ENCODE data around the gene STX4.
"Not testable (repeated sequence)": the region's sequence is repeated elsewhere in the genome, so short reads cannot be mapped to it uniquely, and the experiment has no call there.

Gene STX4

GRCh38 chr16:30998852-30999761, 34.3 kb upstream of the STX4 start:
- peak in 21 of 58 donors; percentile 7 to 67 (median 34) for DNase-seq

- no peak for DNase-seq
Measured at GRCh38 chr16:31000671-31001382, 32.5 kb upstream of the STX4 start.

GRCh38 chr16:31001507-31002249, 31.7 kb upstream of the STX4 start:
- DNase-seq = no peak

DNA sequence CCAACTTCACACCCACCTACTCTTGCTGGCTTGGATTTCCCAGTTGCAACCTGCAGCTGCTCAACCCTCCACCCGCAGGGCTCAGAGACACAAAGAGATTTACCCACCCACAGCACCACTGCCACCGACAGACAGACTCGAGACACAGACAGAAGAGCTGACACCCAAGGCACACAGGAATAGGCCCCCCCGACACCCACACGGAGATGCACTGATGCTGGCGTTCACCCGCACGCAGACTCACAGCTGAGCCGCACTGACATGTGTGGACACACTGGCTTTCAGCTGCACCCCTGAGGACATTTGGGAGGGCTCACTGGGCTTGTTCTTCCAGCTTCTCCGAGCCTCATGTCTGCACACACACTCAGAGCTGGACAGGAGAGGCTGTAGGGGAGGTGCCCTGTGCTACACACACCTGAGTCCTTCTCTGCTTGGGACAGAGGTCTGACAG, 31.1 kb upstream of the STX4 start:
- DNase-seq = peak in 6 of 58 donors; percentile 14 to 40 (median 34)

DNA sequence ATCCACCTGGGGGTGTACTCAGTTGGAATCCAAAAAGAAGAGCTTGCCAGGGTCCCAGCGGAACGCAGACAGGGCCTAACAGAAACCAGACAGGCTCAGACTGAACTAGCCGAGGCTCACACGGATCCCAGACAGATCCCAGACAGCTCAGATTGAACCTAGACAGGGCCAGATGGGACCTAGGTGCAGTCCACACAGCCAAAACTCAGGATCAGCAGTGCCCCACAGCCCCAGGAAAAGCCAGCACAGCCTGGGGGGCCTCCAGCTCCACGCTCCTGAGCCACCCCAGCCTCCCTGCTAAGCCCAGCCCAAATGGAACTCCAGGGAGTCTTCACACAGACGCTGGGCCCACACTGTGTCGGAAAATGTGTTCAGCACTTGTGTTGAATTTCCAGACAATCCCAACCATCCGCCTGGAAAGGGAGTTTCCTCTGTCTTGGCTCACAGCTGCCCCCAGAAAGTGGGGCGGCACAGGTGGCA, 30.5 kb upstream of the STX4 start:
- DNase-seq = no peak

- no peak for DNase-seq
Measured at GRCh38 chr16:31003744-31004143, 29.6 kb upstream of the STX4 start.

DNA sequence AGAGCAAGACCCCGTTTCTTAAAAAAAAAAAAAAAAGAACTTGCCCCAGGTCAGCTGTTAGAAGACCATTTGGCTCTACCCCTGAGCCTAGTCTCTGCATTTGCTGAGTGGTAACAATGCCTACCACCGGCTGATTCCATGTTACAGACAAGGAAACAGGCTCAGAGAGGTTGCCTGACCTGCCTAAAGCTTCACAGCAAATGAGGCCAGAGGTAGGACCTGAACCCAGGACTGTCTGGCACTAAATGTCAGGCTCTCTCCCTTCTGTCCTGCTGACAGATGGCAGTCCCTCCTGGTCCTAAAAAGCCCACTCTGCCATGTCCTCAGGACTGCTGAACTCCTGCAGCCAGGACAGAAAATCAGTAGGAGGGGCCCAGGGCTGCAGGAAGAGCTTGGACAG, 28.7 kb upstream of the STX4 start:
- no peak for DNase-seq

DNA sequence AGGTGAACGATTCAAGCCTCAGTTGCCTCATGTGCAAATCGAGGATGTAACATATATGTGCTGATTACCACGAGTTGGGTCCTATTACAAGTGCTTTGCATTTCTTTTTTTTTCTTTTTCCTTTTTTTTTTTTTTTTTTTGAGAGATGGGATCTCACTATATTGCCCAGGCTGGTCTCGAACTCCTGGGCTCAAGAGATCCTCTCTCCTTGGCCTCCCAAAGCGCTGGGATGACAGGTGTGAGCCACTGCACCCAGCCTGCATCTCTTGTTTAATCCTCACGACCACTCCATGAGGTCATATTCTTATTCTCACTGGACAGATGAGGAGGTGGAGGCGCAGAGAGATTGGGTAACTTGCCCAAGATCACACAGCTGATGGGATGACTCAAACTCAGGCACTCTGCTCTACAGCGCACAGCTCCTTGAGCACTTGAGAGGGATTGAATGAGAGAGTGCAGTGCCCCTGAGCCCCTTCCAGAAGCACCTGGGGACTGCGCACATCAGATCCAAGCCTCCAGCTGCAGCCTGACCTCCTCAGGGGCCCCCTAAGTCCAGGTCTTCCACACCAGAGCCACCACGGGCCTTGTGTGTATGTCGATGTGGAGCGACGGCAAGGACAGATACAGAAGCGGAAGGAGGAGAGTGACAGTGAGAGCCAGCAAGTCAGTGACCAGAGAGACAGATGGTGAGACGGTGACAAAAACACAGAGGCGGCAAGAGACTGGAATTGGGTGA, 27.8 kb upstream of the STX4 start:
- DNase-seq = no peak

DNA sequence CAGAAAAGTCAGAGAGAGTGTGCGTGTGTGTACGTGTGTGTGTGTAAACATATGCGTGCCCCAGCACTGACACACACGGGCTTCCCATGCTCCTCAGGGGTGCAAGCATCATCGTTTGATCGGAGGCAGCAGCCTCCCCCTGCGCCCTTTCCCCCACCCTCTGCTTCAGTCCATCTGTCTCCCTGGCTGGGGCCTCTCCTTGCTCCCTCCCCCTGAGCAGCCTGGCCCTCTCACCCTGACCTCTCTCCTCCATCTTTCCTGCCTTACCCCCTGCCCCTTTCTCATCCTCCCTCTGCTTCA, 27.3 kb upstream of the STX4 start:
- no peak for DNase-seq

GRCh38 chr16:31006589-31006988, 26.8 kb upstream of the STX4 start:
- DNase-seq = no peak

- DNase-seq = no peak
Measured at GRCh38 chr16:31007684-31008083, 25.7 kb upstream of the STX4 start.

GRCh38 chr16:31008149-31008548, 25.2 kb upstream of the STX4 start:
- no peak for DNase-seq

GRCh38 chr16:31008551-31008950, 24.8 kb upstream of the STX4 start:
- no peak for DNase-seq

GRCh38 chr16:31009120-31009519, 24.2 kb upstream of the STX4 start:
- no peak for DNase-seq

DNA sequence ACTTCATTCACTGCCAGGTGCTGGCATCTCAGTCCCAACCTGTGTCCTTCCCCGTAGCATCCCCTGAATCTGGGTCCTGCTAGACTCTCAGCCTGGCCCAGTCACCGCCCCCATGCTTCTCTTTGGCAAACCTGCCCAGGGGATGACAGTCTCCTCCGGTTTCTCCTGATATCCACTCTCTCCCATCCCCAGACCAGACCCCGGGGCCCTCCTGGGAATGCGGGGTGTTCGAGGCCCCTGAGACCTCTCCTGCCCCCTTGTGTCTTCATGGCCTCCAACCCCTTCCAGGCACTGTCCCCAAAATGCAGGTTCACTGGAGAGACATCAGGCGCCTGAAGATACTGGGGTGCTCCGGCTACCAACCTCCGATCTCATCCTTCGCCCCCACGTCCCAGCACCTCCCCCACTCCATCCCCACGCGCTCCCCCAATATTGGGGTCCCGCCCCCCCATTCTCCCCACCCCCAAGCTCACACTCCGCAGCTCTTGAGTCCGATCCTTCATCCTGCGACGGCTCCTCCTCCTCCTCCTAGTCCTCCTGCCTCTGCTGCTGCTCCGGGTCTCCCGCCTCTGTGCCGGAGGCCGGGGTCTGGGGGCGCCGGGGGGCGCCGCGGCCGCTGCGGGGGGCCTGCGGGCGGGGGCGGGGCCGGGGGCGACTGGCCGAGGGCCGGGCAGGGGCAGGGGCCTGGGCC, 23.3 kb upstream of the STX4 start:
- peak in 2 of 58 donors; percentile 25 to 54 for DNase-seq

GRCh38 chr16:31010585-31011325, 22.6 kb upstream of the STX4 start, which contains the start of gene STX1B:
Gene STX1B (minus strand): TSS chr16:31010638. CDS start chr16:31010396, 242 bp downstream.
- peak in 51 of 58 donors; percentile 18 to 89 (median 56) for DNase-seq

- not testable (repeated sequence) for DNase-seq
Measured at GRCh38 chr16:31011815-31012214, 21.5 kb upstream of the STX4 start.

DNA sequence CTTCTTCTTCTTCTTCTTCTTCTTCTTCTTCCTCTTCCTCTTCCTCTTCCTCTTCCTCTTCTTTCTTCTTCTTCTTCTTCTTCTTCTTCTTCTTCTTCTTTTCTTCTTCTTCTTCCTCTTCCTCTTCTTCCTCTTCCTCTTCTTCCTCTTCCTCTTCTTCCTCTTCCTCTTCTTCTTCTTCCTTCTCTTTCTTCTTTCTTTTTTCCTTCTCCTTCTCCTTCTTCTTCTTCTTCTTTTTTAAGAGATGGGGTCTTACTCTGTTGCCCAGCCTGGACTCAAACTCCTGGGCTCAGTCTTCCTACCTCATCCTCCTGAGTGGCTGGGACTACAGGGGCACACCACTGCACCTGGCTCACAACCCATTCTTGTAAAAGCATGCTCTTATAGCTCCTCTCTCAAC, 20.1 kb upstream of the STX4 start:
- DNase-seq = not testable (repeated sequence)

GRCh38 chr16:31016018-31016417, 17.3 kb upstream of the STX4 start:
- no peak for DNase-seq
